Measurements from ENCODE around the gene EPSTI1.

The EPSTI1 gene

GRCh38 chr13:43005460-43006236, 13.6 kb upstream of the EPSTI1 start:
- no peak overlapping the region for H3K27ac ChIP-seq (ENCODE audit: low read depth in 2 of 2, low read length in 2 of 2)

GRCh38 chr13:43003729-43004128, 11.7 kb upstream of the EPSTI1 start:
- H3K4me3 ChIP-seq (ENCODE audit: low read length in 2 of 2) = no peak overlapping the region
- no peaks in the 10 kb centered on the region for H3K27me3 ChIP-seq (ENCODE audit: control insufficient read depth in 2 of 2, insufficient read depth in 2 of 2, low read length in 2 of 2)
- no peaks in the 10 kb centered on the region for H3K9me3 ChIP-seq (ENCODE audit: control insufficient read depth in 2 of 2, low read length in 2 of 2)
- H3K9ac ChIP-seq (ENCODE audit: low read depth in 1 of 2, low read length in 2 of 2) = no peak overlapping the region
- no peak overlapping the region for H3K27ac ChIP-seq (ENCODE audit: low read depth in 2 of 2, low read length in 2 of 2)
- H3K36me3 ChIP-seq (ENCODE audit: control insufficient read depth in 2 of 2, insufficient read depth in 2 of 2, low read length in 2 of 2) = no peaks in the 10 kb centered on the region
- H3K4me1 ChIP-seq (ENCODE audit: control insufficient read depth in 2 of 2, insufficient read depth in 2 of 2, low read length in 2 of 2) = no peaks in the 10 kb centered on the region

More at GRCh38 chr13:43005460-43006236, 13.6 kb upstream of the EPSTI1 start:
- Histone ChIP-seq H3K4me1 (ENCODE audit: control insufficient read depth in 2 of 2, insufficient read depth in 2 of 2, low read length in 2 of 2) (no peaks in the 10 kb centered on the region), H3K27me3 (ENCODE audit: control insufficient read depth in 2 of 2, insufficient read depth in 2 of 2, low read length in 2 of 2) (no peaks in the 10 kb centered on the region), H3K4me3 (ENCODE audit: low read length in 2 of 2) (no peak overlapping the region), H3K9ac (ENCODE audit: low read depth in 1 of 2, low read length in 2 of 2) (no peak overlapping the region), H3K9me3 (ENCODE audit: control insufficient read depth in 2 of 2, low read length in 2 of 2) (no peaks in the 10 kb centered on the region), H3K36me3 (ENCODE audit: control insufficient read depth in 2 of 2, insufficient read depth in 2 of 2, low read length in 2 of 2) (no peaks in the 10 kb centered on the region)

GRCh38 chr13:43003010-43003409, 11.0 kb upstream of the EPSTI1 start:
- H3K4me1 ChIP-seq (ENCODE audit: control insufficient read depth in 2 of 2, insufficient read depth in 2 of 2, low read length in 2 of 2) = no peaks in the 10 kb centered on the region
- H3K9me3 ChIP-seq (ENCODE audit: control insufficient read depth in 2 of 2, low read length in 2 of 2) = no peaks in the 10 kb centered on the region
- no peak overlapping the region for H3K27ac ChIP-seq (ENCODE audit: low read depth in 2 of 2, low read length in 2 of 2)
- H3K4me3 ChIP-seq (ENCODE audit: low read length in 2 of 2) = no peak overlapping the region
- H3K9ac ChIP-seq (ENCODE audit: low read depth in 1 of 2, low read length in 2 of 2) = no peak overlapping the region
- no peaks in the 10 kb centered on the region for H3K27me3 ChIP-seq (ENCODE audit: control insufficient read depth in 2 of 2, insufficient read depth in 2 of 2, low read length in 2 of 2)
- no peaks in the 10 kb centered on the region for H3K36me3 ChIP-seq (ENCODE audit: control insufficient read depth in 2 of 2, insufficient read depth in 2 of 2, low read length in 2 of 2)

GRCh38 chr13:43002021-43002420, 10.0 kb upstream of the EPSTI1 start:
- H3K9ac ChIP-seq (ENCODE audit: low read depth in 1 of 2, low read length in 2 of 2) = no peak overlapping the region

GRCh38 chr13:43000676-43001075, 8.6 kb upstream of the EPSTI1 start:
- H3K27ac ChIP-seq (ENCODE audit: low read depth in 2 of 2, low read length in 2 of 2) = no peak overlapping the region
- H3K9ac ChIP-seq (ENCODE audit: low read depth in 1 of 2, low read length in 2 of 2) = no peak overlapping the region
- no peaks in the 10 kb centered on the region for H3K36me3 ChIP-seq (ENCODE audit: control insufficient read depth in 2 of 2, insufficient read depth in 2 of 2, low read length in 2 of 2)
- no peak overlapping the region for H3K4me3 ChIP-seq (ENCODE audit: low read length in 2 of 2)
- H3K27me3 ChIP-seq (ENCODE audit: control insufficient read depth in 2 of 2, insufficient read depth in 2 of 2, low read length in 2 of 2) = no peaks in the 10 kb centered on the region
- H3K9me3 ChIP-seq (ENCODE audit: control insufficient read depth in 2 of 2, low read length in 2 of 2) = no peaks in the 10 kb centered on the region
- no peaks in the 10 kb centered on the region for H3K4me1 ChIP-seq (ENCODE audit: control insufficient read depth in 2 of 2, insufficient read depth in 2 of 2, low read length in 2 of 2)

More at GRCh38 chr13:43002021-43002420, 10.0 kb upstream of the EPSTI1 start:
- no peaks in the 10 kb centered on the region for H3K36me3 ChIP-seq (ENCODE audit: control insufficient read depth in 2 of 2, insufficient read depth in 2 of 2, low read length in 2 of 2)
- H3K4me1 ChIP-seq (ENCODE audit: control insufficient read depth in 2 of 2, insufficient read depth in 2 of 2, low read length in 2 of 2) = no peaks in the 10 kb centered on the region
- no peaks in the 10 kb centered on the region for H3K27me3 ChIP-seq (ENCODE audit: control insufficient read depth in 2 of 2, insufficient read depth in 2 of 2, low read length in 2 of 2)
- H3K9me3 ChIP-seq (ENCODE audit: control insufficient read depth in 2 of 2, low read length in 2 of 2) = no peaks in the 10 kb centered on the region
- no peak overlapping the region for H3K4me3 ChIP-seq (ENCODE audit: low read length in 2 of 2)
- no peak overlapping the region for H3K27ac ChIP-seq (ENCODE audit: low read depth in 2 of 2, low read length in 2 of 2)

- Histone ChIP-seq H3K4me1 (ENCODE audit: control insufficient read depth in 2 of 2, insufficient read depth in 2 of 2, low read length in 2 of 2) (no peaks in the 10 kb centered on the region), H3K9me3 (ENCODE audit: control insufficient read depth in 2 of 2, low read length in 2 of 2) (no peaks in the 10 kb centered on the region), H3K36me3 (ENCODE audit: control insufficient read depth in 2 of 2, insufficient read depth in 2 of 2, low read length in 2 of 2) (no peaks in the 10 kb centered on the region), H3K27ac (ENCODE audit: low read depth in 2 of 2, low read length in 2 of 2) (no peak overlapping the region), H3K27me3 (ENCODE audit: control insufficient read depth in 2 of 2, insufficient read depth in 2 of 2, low read length in 2 of 2) (no peaks in the 10 kb centered on the region), H3K9ac (ENCODE audit: low read depth in 1 of 2, low read length in 2 of 2) (no peak overlapping the region), H3K4me3 (ENCODE audit: low read length in 2 of 2) (no peak overlapping the region)
These were observed 7.5 kb upstream of the EPSTI1 start for GRCh38 chr13:42999491-42999890.

- no peaks in the 10 kb centered on the region for H3K36me3 ChIP-seq (ENCODE audit: control insufficient read depth in 2 of 2, insufficient read depth in 2 of 2, low read length in 2 of 2)
- no peak overlapping the region for H3K27ac ChIP-seq (ENCODE audit: low read depth in 2 of 2, low read length in 2 of 2)
- peaks cover 4% of the 10 kb centered on the region in 2 donors for H3K4me1 ChIP-seq (ENCODE audit: control insufficient read depth in 2 of 2, insufficient read depth in 2 of 2, low read length in 2 of 2)
- H3K9me3 ChIP-seq (ENCODE audit: control insufficient read depth in 2 of 2, low read length in 2 of 2) = no peaks in the 10 kb centered on the region
- no peaks in the 10 kb centered on the region for H3K27me3 ChIP-seq (ENCODE audit: control insufficient read depth in 2 of 2, insufficient read depth in 2 of 2, low read length in 2 of 2)
- no peak overlapping the region for H3K4me3 ChIP-seq (ENCODE audit: low read length in 2 of 2)
- no peak overlapping the region for H3K9ac ChIP-seq (ENCODE audit: low read depth in 1 of 2, low read length in 2 of 2)
These were observed 5.3 kb upstream of the EPSTI1 start for GRCh38 chr13:42997381-42997780.

- Histone ChIP-seq H3K4me1 (ENCODE audit: control insufficient read depth in 2 of 2, insufficient read depth in 2 of 2, low read length in 2 of 2) (peaks cover 4% of the 10 kb centered on the region in 2 donors), H3K36me3 (ENCODE audit: control insufficient read depth in 2 of 2, insufficient read depth in 2 of 2, low read length in 2 of 2) (no peaks in the 10 kb centered on the region), H3K27me3 (ENCODE audit: control insufficient read depth in 2 of 2, insufficient read depth in 2 of 2, low read length in 2 of 2) (no peaks in the 10 kb centered on the region), H3K27ac (ENCODE audit: low read depth in 2 of 2, low read length in 2 of 2) (no peak overlapping the region), H3K9me3 (ENCODE audit: control insufficient read depth in 2 of 2, low read length in 2 of 2) (no peaks in the 10 kb centered on the region), H3K9ac (ENCODE audit: low read depth in 1 of 2, low read length in 2 of 2) (no peak overlapping the region), H3K4me3 (ENCODE audit: low read length in 2 of 2) (no peak overlapping the region)
These were observed 4.5 kb upstream of the EPSTI1 start for GRCh38 chr13:42996584-42996983.

GRCh38 chr13:42994878-42995277, 2.8 kb upstream of the EPSTI1 start:
- Histone ChIP-seq H3K27ac (ENCODE audit: low read depth in 2 of 2, low read length in 2 of 2) (no peak overlapping the region), H3K9me3 (ENCODE audit: control insufficient read depth in 2 of 2, low read length in 2 of 2) (no peaks in the 10 kb centered on the region), H3K36me3 (ENCODE audit: control insufficient read depth in 2 of 2, insufficient read depth in 2 of 2, low read length in 2 of 2) (no peaks in the 10 kb centered on the region), H3K9ac (ENCODE audit: low read depth in 1 of 2, low read length in 2 of 2) (no peak overlapping the region), H3K27me3 (ENCODE audit: control insufficient read depth in 2 of 2, insufficient read depth in 2 of 2, low read length in 2 of 2) (no peaks in the 10 kb centered on the region), H3K4me3 (ENCODE audit: low read length in 2 of 2) (no peak overlapping the region), H3K4me1 (ENCODE audit: control insufficient read depth in 2 of 2, insufficient read depth in 2 of 2, low read length in 2 of 2) (peaks cover 15 to 20% of the 10 kb centered on the region in 2 donors)

GRCh38 chr13:42992764-42993122, 702 bp upstream of the EPSTI1 start:
- H3K27me3 ChIP-seq (ENCODE audit: control insufficient read depth in 2 of 2, insufficient read depth in 2 of 2, low read length in 2 of 2) = no peaks in the 10 kb centered on the region
- H3K9me3 ChIP-seq (ENCODE audit: control insufficient read depth in 2 of 2, low read length in 2 of 2) = no peaks in the 10 kb centered on the region
- H3K9ac ChIP-seq (ENCODE audit: low read depth in 1 of 2, low read length in 2 of 2) = peak overlapping the region; percentile 68 to 86
- peak overlapping the region; percentile 85 to 92 for H3K4me3 ChIP-seq (ENCODE audit: low read length in 2 of 2)
- H3K27ac ChIP-seq (ENCODE audit: low read depth in 2 of 2, low read length in 2 of 2) = peak overlapping the region; percentile 88
- H3K4me1 ChIP-seq (ENCODE audit: control insufficient read depth in 2 of 2, insufficient read depth in 2 of 2, low read length in 2 of 2) = peaks cover 15 to 20% of the 10 kb centered on the region in 2 donors
- no peaks in the 10 kb centered on the region for H3K36me3 ChIP-seq (ENCODE audit: control insufficient read depth in 2 of 2, insufficient read depth in 2 of 2, low read length in 2 of 2)

All from mucosa of rectum (tissue), 2 donors.